GM19023 (cell line): Measurements from ENCODE around the gene COBL.

Experiments used
- ATAC-seq: cut with Tn5 transposase; IDR thresholded peaks from one replicate; pipeline ENCODE4 v1.9.1; 2021; ENCODE audit warnings: mild to moderate bottlenecking, moderate library complexity; ENCODE audit not compliant: unreplicated experiment

Gene COBL

GRCh38 chr7:51306761-51307160 lies 9.8 kb downstream of the COBL start:
- ATAC-seq = no peak

- ATAC-seq = no peak
These were observed 11.9 kb downstream of the COBL start for GRCh38 chr7:51304729-51305128.

DNA sequence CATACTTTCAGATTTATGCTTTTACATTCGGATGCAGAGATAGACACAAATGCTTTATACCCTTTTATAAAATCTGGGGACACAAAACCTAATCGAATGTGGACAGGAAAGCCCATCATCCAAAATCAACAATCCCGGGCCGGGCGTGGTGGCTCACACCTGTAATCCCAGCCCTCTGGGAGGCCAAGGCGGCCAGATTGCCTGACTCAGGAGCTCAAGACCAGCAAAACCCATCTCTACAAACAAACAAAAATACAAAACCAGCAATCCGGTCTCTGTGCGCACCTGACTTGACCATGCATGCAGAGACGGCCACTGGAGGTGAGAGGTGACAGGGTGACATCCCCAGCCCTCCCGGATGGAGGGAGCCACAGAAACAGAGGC lies 13.5 kb downstream of the COBL start:
- ATAC-seq = no peak

DNA sequence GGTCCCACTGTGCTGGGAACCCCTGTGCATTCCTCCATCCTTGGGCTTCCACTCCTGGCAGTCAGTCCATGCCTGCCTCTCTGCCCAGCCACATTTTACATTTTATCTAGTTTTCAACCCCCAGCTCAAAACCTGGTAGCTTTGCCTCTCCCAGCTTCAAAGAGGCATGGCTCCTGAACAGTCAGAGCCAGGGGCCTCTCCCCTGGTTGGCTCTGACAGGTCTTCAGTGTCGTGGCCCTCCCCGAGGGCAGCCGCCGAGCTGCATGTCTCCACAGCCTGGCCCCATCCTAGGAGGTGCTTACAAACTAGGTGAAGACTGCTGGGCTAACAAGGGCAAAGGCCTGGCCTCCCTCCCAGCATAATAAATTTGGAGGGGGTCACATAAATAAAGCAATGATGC lies 14.8 kb downstream of the COBL start:
- no peak for ATAC-seq

GRCh38 chr7:51300762-51301674 lies 15.6 kb downstream of the COBL start:
- no peak for ATAC-seq

- ATAC-seq = no peak
These were observed 17.0 kb downstream of the COBL start for GRCh38 chr7:51299391-51300133.

GRCh38 chr7:51298912-51299311 lies 17.7 kb downstream of the COBL start:
- no peak for ATAC-seq

DNA sequence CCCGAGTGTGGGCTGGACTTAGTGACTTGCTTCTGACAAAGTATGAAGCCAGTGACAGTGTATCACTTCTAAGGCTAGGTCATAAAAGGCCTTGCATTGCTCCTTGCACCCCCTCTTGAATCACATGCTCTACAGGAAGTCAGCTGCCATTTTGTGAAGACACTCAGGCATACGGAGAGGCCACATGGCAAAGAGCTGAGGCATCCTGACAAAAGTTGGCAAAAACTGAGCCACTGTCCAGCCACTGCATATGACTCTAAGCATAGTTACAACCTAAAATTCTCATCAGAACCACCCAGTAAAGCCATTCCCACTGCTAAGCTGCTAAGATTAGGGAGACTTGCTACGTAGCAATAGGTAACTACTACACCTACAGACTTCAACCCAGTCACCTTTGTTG lies 18.6 kb downstream of the COBL start:
- no peak for ATAC-seq

DNA sequence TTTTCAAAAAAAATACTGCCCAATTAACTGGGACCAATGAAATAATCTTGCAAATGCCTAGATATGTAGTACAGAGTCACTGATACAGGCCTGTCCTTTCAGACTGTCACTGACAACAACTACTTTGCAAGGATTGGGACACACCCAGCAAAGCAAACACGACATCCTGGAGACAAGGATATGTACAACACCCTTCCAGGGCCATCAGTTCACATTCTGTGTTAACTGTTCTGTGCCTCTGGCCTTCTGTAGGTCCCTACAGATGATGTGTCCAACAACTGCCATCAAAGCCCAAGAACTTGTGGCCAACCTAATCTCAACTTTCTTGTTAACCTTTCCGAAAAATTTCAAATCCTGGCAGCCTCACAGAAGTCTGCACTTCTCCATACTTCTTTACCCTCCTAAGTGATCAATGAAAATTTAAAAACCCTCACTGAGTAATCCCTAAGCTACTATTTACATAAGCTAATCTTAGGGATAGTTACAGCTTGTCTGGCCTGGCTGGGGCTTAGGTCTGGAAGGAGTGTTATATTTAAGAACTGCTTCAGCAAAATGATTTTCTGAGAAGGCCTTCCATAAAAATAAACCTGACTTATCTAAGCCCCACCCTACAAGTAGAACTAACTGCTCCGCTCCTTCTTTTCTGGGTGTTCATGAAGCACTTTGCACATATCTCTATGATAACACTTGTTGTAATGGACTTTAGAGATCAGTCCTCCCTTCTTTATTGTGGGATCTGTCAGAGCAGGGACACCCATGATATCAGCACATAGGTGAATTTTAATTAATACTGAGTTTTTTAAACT lies 21.0 kb downstream of the COBL start:
- no peak for ATAC-seq

DNA sequence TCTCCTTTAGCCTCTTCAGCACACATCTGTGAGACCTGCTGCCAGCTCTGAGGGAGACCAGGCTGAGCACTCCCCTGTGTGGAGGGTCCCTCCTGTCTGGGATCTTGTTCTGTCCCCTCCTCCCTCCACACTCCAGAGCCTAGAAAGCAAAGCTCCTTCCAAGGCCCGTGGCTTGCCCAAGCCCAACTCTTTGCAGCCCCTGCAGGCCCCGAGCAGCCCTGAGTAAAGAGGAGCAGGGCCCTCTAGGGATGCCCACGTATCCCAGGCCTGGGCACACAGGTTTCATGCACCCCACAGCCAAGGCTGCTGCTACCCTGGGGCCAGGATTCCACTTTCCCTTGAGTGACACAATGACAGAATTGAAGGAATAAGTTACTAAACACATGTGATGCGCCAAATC lies 24.0 kb downstream of the COBL start:
- no peak for ATAC-seq

DNA sequence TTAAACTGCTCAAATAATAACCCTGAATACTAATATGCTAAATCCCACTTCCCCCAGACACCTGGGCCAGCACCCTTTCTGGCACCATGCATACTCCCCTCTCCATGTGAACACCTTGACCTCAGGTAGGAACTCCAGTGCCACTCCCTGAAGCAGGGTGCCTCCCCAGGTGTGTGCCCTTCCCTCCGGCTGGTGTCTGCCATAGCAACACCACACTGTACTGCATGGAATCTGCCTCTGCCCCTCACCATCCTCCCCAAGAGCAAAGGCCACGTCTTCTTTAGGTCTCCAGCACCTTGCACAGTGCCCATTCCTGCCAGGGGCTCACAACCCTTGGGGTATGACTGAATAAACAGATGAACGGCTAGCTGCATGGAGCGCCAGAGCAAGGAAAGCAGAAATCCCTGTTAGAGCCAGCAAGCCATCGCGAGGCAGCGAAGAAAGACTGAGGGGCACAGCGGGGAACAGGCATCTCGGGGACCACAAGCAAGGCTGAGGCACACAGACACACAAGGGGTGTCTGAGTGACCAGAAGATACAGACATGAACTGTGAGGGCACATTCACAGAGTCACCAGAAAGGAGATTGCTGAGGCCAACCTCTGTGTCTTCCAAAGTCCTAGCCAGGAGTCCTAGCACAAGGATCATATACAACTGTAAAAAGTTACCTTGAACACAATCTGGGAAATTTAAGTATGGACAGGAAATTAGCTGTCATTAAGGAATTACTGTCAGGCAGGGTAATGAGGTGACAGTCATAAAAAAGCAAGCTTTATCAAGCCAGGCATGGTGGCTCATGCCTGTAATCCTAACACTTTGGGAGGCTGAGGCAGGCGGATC lies 25.7 kb downstream of the COBL start:
- no peak for ATAC-seq

DNA sequence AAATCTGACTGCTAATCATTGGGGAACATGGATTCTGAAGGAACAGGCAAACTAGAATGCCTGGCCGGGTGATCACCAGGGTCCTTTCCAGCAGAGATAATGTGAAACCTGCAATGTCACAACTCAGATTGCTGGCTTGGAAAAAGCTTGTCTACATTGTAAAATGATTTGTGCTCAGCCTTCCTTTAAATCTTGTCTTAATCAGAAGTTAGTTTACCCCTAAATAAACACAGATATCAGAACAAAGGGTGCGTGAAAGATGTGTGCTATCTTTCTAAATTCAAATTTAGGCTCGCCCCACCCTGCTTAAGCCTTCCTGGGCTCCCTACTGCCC lies 26.3 kb downstream of the COBL start:
- ATAC-seq = no peak

DNA sequence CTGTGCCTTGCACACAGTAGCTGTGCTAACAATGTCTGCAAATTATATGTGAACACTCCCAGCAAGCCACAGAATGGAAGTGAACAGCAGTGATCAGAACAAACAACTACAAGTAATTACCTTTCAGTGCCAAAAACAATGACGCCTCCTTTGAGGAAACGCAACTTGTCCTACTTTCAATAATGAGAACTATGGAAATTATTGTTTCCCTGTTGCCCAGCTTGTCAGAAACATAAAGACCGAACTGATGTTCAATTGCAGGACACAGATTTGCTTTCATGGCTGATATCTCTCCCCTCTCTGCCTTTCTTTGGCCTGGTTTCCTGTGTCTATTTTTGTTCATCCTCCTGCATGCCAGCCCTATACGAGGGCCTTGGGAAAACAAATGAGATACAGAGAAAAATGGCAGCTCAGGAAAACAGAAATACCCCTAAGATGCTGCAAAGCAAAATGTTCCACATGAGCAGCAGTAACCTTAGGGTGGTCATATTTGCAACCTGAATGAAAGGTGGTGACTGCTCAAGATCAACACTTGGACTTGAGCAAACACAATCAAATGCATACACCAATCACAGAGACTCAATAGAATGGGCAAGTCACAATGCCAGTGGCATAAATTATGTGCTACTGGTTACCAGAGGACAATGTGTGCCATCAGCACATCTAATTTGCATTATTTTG lies 26.8 kb downstream of the COBL start:
- no peak for ATAC-seq

GRCh38 chr7:51288896-51289622 lies 27.6 kb downstream of the COBL start:
- no peak for ATAC-seq

GRCh38 chr7:51286401-51286800 lies 30.2 kb downstream of the COBL start:
- no peak for ATAC-seq

- no peak for ATAC-seq
These were observed 36.5 kb downstream of the COBL start for GRCh38 chr7:51280156-51280555.

- ATAC-seq = no peak
These were observed 37.1 kb downstream of the COBL start for GRCh38 chr7:51279391-51280023.

- ATAC-seq = no peak
These were observed 37.8 kb downstream of the COBL start for GRCh38 chr7:51278797-51279196.

DNA sequence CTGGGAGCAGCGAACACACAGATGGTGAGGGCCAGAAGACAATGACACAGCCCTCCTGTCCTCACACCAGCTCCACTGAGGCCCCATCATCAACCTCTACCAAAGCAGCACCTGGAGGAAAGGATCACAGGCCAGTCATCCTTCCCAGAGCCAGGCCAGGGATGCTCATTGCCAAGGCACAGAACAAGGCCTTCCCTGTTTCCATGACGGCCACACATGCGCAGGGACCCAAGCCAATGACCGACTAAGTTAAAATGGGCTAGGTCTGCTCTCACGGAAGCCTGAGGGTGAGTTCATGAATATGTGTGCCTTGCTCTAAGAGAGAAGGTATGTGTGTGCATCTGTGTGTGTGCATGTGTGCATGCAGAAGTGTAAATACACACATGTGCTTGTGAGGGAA lies 39.6 kb downstream of the COBL start:
- ATAC-seq = no peak
